GM12873 (cell line): Measurements from ENCODE around the gene ATP1A2.

Experiments
- TF ChIP-seq, protein P1 (sequence below): IDR thresholded peaks from 2 replicates; pipeline ENCODE4 v1.5.1; 2012; ENCODE audit warnings: low read depth, mild to moderate bottlenecking, moderate library complexity, low read length, control low read depth; ENCODE audit not compliant: insufficient read depth; ENCODE audit errors: missing control alignments

ATP1A2 gene

DNA sequence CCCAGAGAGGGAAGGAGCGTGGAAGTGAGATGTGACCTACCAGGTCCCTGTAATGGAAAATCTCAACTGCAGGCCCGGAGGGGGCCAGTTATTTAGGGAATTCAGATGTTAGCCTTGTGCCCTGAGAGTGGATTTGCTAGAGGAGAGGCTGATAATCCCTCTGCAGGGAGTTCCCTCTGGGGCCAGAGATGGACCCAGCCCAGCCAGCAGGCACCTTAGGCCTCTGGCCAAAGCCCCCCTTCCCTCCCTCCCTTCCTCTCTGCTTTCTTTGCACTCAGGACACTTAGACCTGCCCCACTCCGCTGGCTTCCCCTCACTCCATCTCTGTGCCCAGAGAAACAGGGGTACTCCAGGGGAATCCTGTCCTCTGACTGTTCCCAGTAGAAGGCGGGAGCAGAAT lies 1.5 kb upstream of the ATP1A2 start:
- TF ChIP-seq, protein P1, sequence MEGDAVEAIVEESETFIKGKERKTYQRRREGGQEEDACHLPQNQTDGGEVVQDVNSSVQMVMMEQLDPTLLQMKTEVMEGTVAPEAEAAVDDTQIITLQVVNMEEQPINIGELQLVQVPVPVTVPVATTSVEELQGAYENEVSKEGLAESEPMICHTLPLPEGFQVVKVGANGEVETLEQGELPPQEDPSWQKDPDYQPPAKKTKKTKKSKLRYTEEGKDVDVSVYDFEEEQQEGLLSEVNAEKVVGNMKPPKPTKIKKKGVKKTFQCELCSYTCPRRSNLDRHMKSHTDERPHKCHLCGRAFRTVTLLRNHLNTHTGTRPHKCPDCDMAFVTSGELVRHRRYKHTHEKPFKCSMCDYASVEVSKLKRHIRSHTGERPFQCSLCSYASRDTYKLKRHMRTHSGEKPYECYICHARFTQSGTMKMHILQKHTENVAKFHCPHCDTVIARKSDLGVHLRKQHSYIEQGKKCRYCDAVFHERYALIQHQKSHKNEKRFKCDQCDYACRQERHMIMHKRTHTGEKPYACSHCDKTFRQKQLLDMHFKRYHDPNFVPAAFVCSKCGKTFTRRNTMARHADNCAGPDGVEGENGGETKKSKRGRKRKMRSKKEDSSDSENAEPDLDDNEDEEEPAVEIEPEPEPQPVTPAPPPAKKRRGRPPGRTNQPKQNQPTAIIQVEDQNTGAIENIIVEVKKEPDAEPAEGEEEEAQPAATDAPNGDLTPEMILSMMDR = no peak

GRCh38 chr1:160116283-160117147 lies 956 bp downstream of the ATP1A2 start:
- TF ChIP-seq, protein P1 = no peak

DNA sequence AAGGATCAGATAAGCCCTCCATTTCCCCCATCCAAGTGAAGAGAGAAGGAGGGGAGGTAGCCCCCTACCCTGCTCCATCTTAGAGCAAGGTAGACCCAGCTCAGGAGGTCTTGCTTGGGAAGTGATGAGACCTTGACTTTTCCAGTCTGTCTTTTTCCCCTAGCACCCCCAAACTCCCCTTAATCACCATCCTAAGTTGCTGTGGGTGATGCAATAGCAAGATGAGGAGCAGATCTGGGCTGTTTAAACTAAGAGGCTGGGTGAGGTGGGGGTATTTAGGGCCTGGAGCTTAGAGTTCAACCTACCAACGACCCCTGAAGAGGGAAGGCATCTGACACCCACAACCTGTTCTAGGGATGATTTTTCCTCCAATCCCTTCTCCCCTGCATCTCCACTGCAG lies 1.7 kb downstream of the ATP1A2 start:
- TF ChIP-seq, protein P1 = no peak

GRCh38 chr1:160117709-160118183 lies 2.2 kb downstream of the ATP1A2 start:
- TF ChIP-seq, protein P1 = no peak

DNA sequence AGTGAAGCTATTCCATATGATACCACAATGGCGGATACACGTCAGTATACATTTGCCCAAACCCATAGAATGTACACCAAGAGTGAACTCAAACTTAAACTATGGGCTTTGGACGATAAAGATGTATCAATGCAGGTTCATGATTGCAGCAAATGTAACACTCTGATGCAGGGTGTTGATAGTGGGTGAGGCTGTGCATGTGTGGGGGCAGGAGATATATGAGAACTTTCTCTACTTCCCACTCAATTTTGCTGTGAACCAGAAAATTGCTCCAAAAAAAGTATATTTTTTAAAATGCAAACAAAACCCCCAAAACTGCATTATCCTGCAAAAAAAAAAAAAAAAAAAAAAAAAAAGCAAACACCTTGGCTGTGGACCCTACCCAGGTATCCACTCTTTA lies 3.4 kb downstream of the ATP1A2 start:
- TF ChIP-seq, protein P1 = no peak

GRCh38 chr1:160120797-160121196 lies 5.2 kb downstream of the ATP1A2 start:
- TF ChIP-seq, protein P1 = no peak

- TF ChIP-seq, protein P1 = no peak
Observed at GRCh38 chr1:160121388-160121787, 5.8 kb downstream of the ATP1A2 start.
